Gastroesophageal sphincter (tissue), 4 donors: ENCODE measurements around the gene RNF125. TPM values are rescaled to one million over a fixed set of nuclear protein-coding genes. Genes with fewer than 3 reads are reported as not detected.

ENCODE experiments used
- ATAC-seq: fragments of 150-250 bp; one replicate; pipeline ENCODE4 v1.9.1; 2016; ENCODE audit warnings: mild to moderate bottlenecking, moderate library complexity
- H3K27ac ChIP-seq, 4 donors: fragments of 200-600 bp; sonication (generic) in 3 of 4; 1 replicate in 3 of 4; 2 replicates in 1 of 4; pipeline ENCODE4 v1.5.1; 2016 to 2019
- H3K27me3 ChIP-seq: fragments of 200-600 bp; sonication (generic); one replicate; pipeline ENCODE4 v1.5.1; 2019
- H3K36me3 ChIP-seq, 2 donors: fragments of 200-600 bp; sonication (generic); one replicate each; pipeline ENCODE4 v1.5.1; 2019; ENCODE audit warnings: control low read depth in 1 of 2
- H3K4me1 ChIP-seq, 3 donors: fragments of 200-600 bp; sonication (generic); 1 replicate in 2 of 3; 2 replicates in 1 of 3; pipeline ENCODE4 v1.5.1; 2016 to 2019; ENCODE audit warnings: control low read depth in 2 of 3
- H3K4me3 ChIP-seq, 2 donors: fragments of 200-600 bp; sonication (generic); one replicate each; pipeline ENCODE4 v1.5.1; 2019; ENCODE audit warnings: mild to moderate bottlenecking in 1 of 2, moderate library complexity in 1 of 2
- H3K9me3 ChIP-seq, 3 donors: fragments of 200-600 bp; sonication (generic); one replicate each; pipeline ENCODE4 v1.5.1; 2017 to 2019; ENCODE audit warnings: control low read depth in 2 of 3
- CTCF ChIP-seq, 4 experiments: fragments of 200-600 bp in 2 of 4; fragments of 450-650 bp in 2 of 4; sonication (generic) in 1 of 4; IDR thresholded peaks; one replicate each; pipeline ENCODE4 v1.5.1; 2017 to 2019; ENCODE audit warnings: antibody characterized with exemption in 4 of 4, mild to moderate bottlenecking in 2 of 4, moderate library complexity in 2 of 4
- EP300 ChIP-seq: sonication (generic); formaldehyde crosslinking; IDR thresholded peaks from one replicate; pipeline ENCODE4 v1.6.1; 2017; ENCODE audit warnings: antibody characterized with exemption, mild to moderate bottlenecking
- POLR2A ChIP-seq, 2 donors: fragments of 450-650 bp; IDR thresholded peaks; one replicate each; pipeline ENCODE4 v1.6.1; 2017; ENCODE audit warnings: antibody characterized with exemption in 2 of 2, mild to moderate bottlenecking in 2 of 2, moderate library complexity in 1 of 2
- POLR2AphosphoS5 ChIP-seq: sonication (generic); formaldehyde crosslinking; IDR thresholded peaks from one replicate; pipeline ENCODE4 v1.6.1; 2017; ENCODE audit warnings: antibody characterized with exemption
- WGBS, 2 donors: methylation state at CpG; one replicate each; pipeline ENCODE4 v1.1.5; 2018; ENCODE audit warnings: low coverage in 1 of 2; 5-methylcytosine and 5-hydroxymethylcytosine counted together
- total RNA-seq, 4 donors: library from RNA; depleted of rRNA; stranded (reverse); fragments of >200 nt; gene quantifications; one replicate each; pipeline ENCODE4 v1.1.0, GENCODE V29; 2016

RNF125 gene
- total RNA-seq, 4 donors from 2014 or later = 1.7 to 5.2 (median 3.1) TPM

GRCh38 chr18:32056613-32057358 lies 38.2 kb downstream of the RNF125 start:
- no peak overlapping the region for H3K27ac ChIP-seq
- no peaks in the 10 kb centered on the region for H3K4me1 ChIP-seq
- H3K4me3 ChIP-seq = no peak overlapping the region
- H3K9me3 ChIP-seq = no peaks in the 10 kb centered on the region
- no peak for ATAC-seq
- no peaks in the 10 kb centered on the region for H3K36me3 ChIP-seq
- H3K27me3 ChIP-seq = no peaks in the 10 kb centered on the region
- 50 to 72% methylated on average over 2 to 3 of the region's 3 CpGs for WGBS, 2 donors
- TF ChIP-seq POLR2AphosphoS5 (no peak), EP300 (no peak), POLR2A (IDR thresholded peaks at IDR 0.05) (no peak), CTCF (IDR thresholded peaks at IDR 0.05) (no peak)

GRCh38 chr18:32057624-32058165 lies 39.1 kb downstream of the RNF125 start:
- no peak for TF ChIP-seq CTCF (IDR thresholded peaks at IDR 0.05)
- no peak for TF ChIP-seq POLR2AphosphoS5
- no peak for TF ChIP-seq POLR2A (IDR thresholded peaks at IDR 0.05)
- no peak for TF ChIP-seq EP300
- no peak for ATAC-seq

GRCh38 chr18:32060026-32060425 lies 41.4 kb downstream of the RNF125 start:
- Histone ChIP-seq H3K9me3 (no peaks in the 10 kb centered on the region), H3K36me3 (no peaks in the 10 kb centered on the region), H3K4me1 (no peaks in the 10 kb centered on the region), H3K27me3 (no peaks in the 10 kb centered on the region), H3K27ac (no peak overlapping the region), H3K4me3 (no peak overlapping the region)
- ATAC-seq = no peak
- 94 to 100% methylated on average over 2 of the region's 2 CpGs for WGBS, 2 donors
- TF ChIP-seq CTCF (IDR thresholded peaks at IDR 0.05) = no peak
- TF ChIP-seq POLR2A (IDR thresholded peaks at IDR 0.05) = no peak
- no peak for TF ChIP-seq EP300
- TF ChIP-seq POLR2AphosphoS5 = no peak

More at GRCh38 chr18:32057624-32058165, 39.1 kb downstream of the RNF125 start:
- WGBS, 2 donors = 79 to 82% methylated on average over 5 to 6 of the region's 7 CpGs
- Histone ChIP-seq H3K36me3 (no peaks in the 10 kb centered on the region), H3K27me3 (no peaks in the 10 kb centered on the region), H3K4me3 (no peak overlapping the region), H3K27ac (no peak overlapping the region), H3K4me1 (no peaks in the 10 kb centered on the region), H3K9me3 (no peaks in the 10 kb centered on the region)

GRCh38 chr18:32067375-32068167 lies 48.9 kb downstream of the RNF125 start:
- Histone ChIP-seq H3K4me1 (no peaks in the 10 kb centered on the region), H3K9me3 (no peaks in the 10 kb centered on the region), H3K27me3 (no peaks in the 10 kb centered on the region), H3K36me3 (no peaks in the 10 kb centered on the region), H3K27ac (no peak overlapping the region), H3K4me3 (no peak overlapping the region)
- WGBS, 2 donors = 90 to 96% methylated on average over 3 of the region's 3 CpGs
- ATAC-seq = no peak
- TF ChIP-seq CTCF (IDR thresholded peaks at IDR 0.05) = no peak
- TF ChIP-seq EP300 = no peak
- no peak for TF ChIP-seq POLR2A (IDR thresholded peaks at IDR 0.05)
- TF ChIP-seq POLR2AphosphoS5 = no peak
